GM12873 (cell line): ENCODE data around the gene AGPAT2.

Experiments
- TF ChIP-seq, protein P1 (sequence below): IDR thresholded peaks from 2 replicates; pipeline ENCODE4 v1.5.1; 2012; ENCODE audit warnings: low read depth, mild to moderate bottlenecking, moderate library complexity, low read length, control low read depth; ENCODE audit not compliant: insufficient read depth; ENCODE audit errors: missing control alignments

The AGPAT2 gene

DNA sequence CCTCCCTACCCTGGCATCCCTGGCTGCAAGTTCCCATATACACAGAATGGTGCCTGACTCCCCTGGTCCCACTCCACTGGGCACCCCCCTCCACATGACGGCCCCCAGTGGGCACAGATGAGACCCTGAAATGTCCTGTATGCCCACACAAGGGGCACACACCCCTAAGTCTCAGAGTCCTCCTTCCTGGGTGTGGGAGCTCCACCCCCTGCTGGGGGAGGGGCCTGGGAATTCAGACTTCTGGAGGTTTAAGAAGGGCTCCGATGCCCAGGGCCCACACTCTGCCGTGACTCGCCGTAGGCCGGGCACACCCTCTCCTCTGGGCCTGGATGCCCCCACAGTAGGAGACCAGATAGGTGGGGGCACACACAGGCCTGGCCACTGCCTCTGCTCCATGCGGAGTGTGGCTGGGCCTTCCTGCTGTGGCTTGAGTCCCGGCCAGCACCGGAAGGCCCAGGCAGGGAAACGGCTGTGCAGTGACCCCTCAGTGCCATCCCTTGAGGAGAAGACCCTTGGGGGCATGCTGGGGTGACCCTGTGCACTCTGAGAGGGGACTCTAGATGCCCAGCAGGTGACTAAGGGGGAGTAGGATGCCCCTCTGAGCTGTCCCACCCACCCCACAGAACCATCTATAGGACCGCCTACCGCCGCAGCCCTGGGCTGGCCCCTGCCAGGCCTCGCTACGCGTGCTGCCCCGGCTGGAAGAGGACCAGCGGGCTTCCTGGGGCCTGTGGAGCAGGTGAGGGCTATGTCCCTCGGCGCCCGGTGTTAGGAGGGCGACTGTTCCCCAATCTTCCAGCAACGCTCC is 18.1 kb downstream of the AGPAT2 start:
- TF ChIP-seq, protein P1, sequence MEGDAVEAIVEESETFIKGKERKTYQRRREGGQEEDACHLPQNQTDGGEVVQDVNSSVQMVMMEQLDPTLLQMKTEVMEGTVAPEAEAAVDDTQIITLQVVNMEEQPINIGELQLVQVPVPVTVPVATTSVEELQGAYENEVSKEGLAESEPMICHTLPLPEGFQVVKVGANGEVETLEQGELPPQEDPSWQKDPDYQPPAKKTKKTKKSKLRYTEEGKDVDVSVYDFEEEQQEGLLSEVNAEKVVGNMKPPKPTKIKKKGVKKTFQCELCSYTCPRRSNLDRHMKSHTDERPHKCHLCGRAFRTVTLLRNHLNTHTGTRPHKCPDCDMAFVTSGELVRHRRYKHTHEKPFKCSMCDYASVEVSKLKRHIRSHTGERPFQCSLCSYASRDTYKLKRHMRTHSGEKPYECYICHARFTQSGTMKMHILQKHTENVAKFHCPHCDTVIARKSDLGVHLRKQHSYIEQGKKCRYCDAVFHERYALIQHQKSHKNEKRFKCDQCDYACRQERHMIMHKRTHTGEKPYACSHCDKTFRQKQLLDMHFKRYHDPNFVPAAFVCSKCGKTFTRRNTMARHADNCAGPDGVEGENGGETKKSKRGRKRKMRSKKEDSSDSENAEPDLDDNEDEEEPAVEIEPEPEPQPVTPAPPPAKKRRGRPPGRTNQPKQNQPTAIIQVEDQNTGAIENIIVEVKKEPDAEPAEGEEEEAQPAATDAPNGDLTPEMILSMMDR: no peak

DNA sequence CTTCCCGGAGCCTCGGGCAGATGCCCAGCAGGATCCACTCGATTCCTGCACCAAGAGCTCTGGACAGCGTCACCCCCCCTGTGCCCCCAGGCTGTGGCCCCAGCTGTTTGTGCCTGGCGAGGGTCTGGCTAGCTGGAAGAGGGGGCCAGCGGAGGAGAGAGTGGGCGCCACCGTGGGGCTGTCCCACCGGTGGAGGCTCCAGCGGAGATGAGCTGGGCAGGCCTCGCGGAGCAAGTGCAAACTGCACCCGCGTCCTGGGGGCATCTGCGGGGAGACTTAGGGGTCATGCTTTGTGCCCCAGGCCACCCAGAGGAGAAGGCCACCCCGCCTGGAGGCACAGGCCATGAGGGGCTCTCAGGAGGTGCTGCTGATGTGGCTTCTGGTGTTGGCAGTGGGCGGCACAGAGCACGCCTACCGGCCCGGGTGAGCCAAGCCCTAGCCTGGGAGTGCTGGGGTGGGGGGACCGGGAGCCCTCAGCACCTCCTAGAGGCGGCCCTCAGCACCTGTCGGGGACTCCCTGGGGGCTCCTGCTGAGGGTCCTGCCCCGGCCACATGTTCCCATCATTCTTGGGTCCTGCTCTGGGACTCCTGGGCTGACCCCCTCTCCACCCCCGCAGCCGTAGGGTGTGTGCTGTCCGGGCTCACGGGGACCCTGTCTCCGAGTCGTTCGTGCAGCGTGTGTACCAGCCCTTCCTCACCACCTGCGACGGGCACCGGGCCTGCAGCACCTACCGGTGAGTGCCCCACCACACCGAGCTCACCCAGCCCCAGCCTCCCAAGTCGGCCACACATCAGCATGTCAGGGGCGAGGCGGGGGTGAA is 19.1 kb downstream of the AGPAT2 start:
- TF ChIP-seq, protein P1: no peak

DNA sequence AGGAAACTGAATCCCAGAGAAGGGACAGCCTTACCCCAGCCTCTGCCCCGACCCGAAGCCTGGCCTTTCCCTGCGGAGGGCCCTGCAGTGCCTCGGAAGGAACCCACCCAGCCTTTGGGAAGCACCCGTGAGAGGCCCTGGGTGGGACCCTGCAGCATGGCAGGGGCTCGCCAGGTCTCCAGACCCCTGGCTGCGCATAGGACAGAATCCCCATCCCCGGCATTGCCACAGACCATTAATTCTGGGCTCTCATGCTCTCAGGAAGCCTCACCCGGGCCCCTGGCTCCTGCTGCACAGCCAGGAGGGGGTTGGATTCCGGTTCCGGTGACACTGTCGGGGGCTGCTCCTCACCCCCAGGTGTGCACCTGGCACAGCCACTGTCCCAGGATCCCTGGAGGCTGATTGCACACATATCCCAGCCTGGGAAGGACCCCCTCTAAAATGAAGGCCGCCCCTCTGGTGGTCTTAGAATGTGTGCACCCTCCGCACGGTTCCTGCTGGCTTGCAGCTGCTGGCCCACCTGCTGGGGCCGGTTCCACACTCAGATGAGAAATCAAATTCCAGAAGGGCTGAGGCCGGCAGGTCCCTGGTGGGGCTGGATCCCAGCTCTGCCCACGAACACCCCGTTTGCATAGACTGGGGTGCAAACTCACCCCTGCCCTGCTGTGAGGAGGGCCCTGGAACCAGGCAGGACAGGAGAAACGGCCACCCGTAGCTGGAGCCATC is 19.9 kb downstream of the AGPAT2 start:
- TF ChIP-seq, protein P1: no peak

DNA sequence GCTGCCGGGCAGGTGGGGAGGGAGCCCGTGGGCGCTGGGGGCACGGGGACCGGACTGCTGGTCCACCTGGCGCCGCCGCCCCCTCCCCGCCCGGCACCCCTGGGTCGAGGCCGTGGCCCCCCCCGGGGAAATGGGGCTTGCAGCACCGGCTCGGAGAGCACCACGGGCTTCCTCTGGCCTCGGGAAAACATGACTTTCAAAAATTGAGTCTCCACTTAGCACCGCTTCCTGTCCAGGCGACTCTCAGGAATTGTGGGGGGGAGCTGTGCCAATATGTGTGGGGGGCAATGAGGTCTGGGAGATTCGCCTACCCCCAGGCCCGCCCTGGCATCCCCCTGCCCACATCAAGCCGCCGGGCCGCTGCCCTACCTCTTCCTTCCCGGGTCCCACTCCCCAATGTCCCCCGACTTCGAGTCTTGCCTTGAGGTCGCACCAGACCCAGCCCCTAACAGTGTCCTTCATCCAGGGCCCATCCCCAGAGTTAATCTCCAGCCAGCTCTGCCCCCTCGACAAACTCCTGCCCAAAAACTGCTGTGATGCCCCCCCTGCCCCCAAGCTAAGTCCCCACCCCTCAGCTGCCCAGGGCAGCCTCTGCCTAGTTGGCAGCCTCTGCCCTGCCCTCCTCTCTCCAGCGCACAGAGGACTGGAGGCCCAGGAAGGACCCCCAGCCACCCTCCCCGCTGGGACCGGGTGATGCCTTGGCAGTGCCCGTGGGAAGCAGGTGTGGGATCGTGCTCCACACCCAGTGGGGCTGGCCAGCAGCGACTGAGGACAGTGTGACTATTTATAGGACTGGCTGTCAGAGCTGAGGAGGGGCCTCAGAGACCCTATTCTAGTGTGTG is 20.7 kb downstream of the AGPAT2 start:
- TF ChIP-seq, protein P1: no peak

DNA sequence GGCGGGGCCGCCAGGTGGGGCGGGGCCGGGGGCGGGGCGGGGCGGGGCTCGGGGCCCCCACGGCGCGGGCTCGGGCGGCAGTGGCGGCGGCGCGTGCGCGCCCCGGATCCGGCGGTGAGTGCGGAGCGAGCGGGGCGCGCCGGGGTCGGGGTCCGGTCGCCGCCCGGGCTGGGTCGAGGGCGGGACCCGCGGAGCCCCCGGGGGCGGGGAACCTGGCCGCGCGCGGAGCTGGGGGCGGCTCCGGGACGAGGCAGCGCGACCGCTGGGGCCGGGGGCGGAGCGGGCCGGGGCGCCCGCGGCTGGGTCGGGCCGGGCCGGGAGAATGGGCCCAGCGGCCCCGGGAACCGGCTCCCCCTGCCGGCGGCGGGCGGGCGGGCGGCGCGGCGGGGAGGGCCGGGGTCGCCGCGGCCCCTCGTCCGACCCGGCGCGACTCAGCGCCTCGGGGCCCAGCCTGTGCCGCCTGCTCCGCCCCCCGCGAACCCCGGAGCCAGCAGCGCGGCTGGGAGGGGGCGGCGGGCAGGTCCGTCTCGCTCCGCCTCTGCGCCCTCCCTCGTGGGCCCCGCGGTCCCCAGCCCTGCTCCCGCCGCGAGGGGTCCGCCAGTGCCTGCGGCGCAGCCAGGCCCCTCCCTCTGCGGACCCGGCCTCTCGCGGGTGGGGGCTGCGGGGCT is 21.4 kb downstream of the AGPAT2 start:
- TF ChIP-seq, protein P1: no peak

DNA sequence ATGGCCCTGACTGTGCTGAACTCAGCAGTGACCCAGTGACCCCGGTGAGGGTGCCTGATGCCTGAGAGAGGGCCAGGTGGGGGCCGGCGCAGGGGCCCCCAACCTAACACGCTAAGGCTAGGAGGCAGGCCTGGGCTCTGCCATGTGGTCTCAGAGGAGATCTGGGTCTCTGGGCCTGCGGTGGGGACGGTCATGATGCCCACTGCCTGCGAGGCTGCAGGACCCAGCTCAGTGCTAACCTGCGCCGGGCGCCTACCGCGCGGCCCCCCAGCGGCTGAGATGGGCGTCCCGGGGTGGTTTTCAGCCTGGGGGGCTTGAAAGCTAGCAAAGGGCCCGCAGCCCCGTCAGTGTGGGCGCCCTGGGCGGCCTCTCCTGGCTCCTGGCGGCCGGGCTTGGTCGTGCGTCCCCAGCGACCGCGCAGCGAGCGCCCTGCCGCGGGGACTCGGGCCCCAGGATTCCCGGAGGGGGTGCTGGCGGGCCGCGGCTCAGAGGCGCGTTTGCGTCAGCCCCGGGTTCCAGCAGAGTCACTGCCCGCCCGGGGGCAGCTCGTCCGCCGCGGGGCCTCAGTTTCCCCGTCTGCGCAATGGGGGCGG is 22.1 kb downstream of the AGPAT2 start:
- TF ChIP-seq, protein P1: peak; percentile 17
